ENCODE data around the gene SEL1L3.

DNA sequence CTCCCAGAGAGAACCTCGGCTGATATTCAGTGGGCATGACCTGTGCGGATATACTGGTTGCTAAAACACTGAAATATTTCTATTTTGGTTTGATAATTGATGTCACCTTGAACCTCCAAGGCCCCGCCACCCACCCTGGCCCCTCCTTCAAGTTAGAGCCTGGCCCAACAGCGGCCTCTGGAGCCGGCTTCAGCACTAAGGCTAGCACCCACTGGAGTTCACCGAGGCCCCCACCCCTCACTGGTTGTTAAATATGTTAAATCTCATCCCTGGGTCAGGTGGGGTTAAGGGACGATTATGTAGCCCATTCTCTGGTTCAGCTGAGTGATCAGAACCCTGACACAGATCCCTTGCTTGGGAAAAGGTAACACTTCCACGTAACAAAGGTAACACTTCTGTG is 24.3 kb downstream of the SEL1L3 start:
- TF ChIP-seq CTCF (IDR thresholded peaks at IDR 0.05; ENCODE audit: insufficient read depth, low read length, poor library complexity, severe bottlenecking), result no peak
- no peak for TF ChIP-seq EZH2phosphoT487 (conservative IDR thresholded peaks at IDR 0.05; ENCODE audit: low read length)

Data from SU-DHL-6 (cell line).